Measurements from ENCODE around the gene RALA.
"Not testable (repeated sequence)": the region's sequence is repeated elsewhere in the genome, so short reads cannot be mapped to it uniquely, and the experiment has no call there.

- TF ChIP-seq POLR2AphosphoS5 (IDR thresholded peaks at IDR 0.05); CTCF (IDR thresholded peaks at IDR 0.05 in 8 of 11, conservative IDR thresholded peaks at IDR 0.05 in 3 of 11): not testable (repeated sequence)
Measured at GRCh38 chr7:39679874-39680273, 56.5 kb downstream of the RALA start.
